Vagina (tissue), 2 donors: ENCODE measurements around the gene IMMP2L.

ENCODE experiments used
- CTCF ChIP-seq, 3 experiments: fragments of 450-650 bp in 2 of 3; fragments of 200-600 bp in 1 of 3; sonication (generic) in 1 of 3; IDR thresholded peaks; one replicate each; pipeline ENCODE4 v1.5.1; 2017 to 2019; ENCODE audit warnings: antibody characterized with exemption in 3 of 3, mild to moderate bottlenecking in 2 of 3, moderate library complexity in 2 of 3
- POLR2A ChIP-seq, 2 donors: fragments of 450-650 bp; IDR thresholded peaks; one replicate each; pipeline ENCODE4 v1.6.1; 2017; ENCODE audit warnings: antibody characterized with exemption in 2 of 2, mild to moderate bottlenecking in 2 of 2, moderate library complexity in 2 of 2
- POLR2AphosphoS5 ChIP-seq, 2 donors: sonication (generic); formaldehyde crosslinking; IDR thresholded peaks; one replicate each; pipeline ENCODE4 v1.9.0; 2017; ENCODE audit warnings: antibody characterized with exemption in 2 of 2, mild to moderate bottlenecking in 2 of 2, low read depth in 1 of 2; ENCODE audit not compliant: insufficient read depth in 1 of 2

- TF ChIP-seq CTCF (IDR thresholded peaks at IDR 0.05) (no peak), POLR2A (IDR thresholded peaks at IDR 0.05) (no peak), POLR2AphosphoS5 (IDR thresholded peaks at IDR 0.05; ENCODE audit: insufficient read depth in 1 of 2, low read depth in 1 of 2) (no peak)
Measured at GRCh38 chr7:111438369-111439289, 123.7 kb downstream of the IMMP2L start.
